Mesenchymal stem cell (in vitro differentiated cells and primary cell): Measurements from ENCODE around the gene BCL6.
A peak's percentile ranks its signal among the peaks of the same experiment; 100 is the strongest.

Source experiments
- DNase-seq: peaks from one replicate; pipeline ENCODE4 v3.0.0-alpha.2; 2013
- H2AFZ ChIP-seq: one replicate; pipeline ENCODE4 v1.6.1; 2013; ENCODE audit warnings: low read depth, mild to moderate bottlenecking, control low read depth, inconsistent platforms, low read length, moderate library complexity
- H2AK5ac ChIP-seq: 2 replicates; pipeline ENCODE4 v1.6.1; 2013; ENCODE audit warnings: low read length, moderate library complexity, mild to moderate bottlenecking, inconsistent platforms; ENCODE audit not compliant: severe bottlenecking
- H2BK120ac ChIP-seq: one replicate; pipeline ENCODE4 v1.6.1; 2013; ENCODE audit warnings: low read depth, mild to moderate bottlenecking, inconsistent platforms, low read length, moderate library complexity
- H2BK12ac ChIP-seq, 2 experiments: one replicate each; pipeline ENCODE4 v1.6.1; 2013; ENCODE audit warnings: inconsistent platforms in 2 of 2, low read length in 2 of 2, mild to moderate bottlenecking in 2 of 2, moderate library complexity in 2 of 2, control low read depth in 1 of 2
- H2BK15ac ChIP-seq: one replicate; pipeline ENCODE4 v1.6.1; 2013; ENCODE audit warnings: mild to moderate bottlenecking, low read depth, inconsistent platforms; ENCODE audit not compliant: poor library complexity, severe bottlenecking
- H2BK5ac ChIP-seq: 2 replicates; pipeline ENCODE4 v1.6.1; 2013; ENCODE audit warnings: low read depth, mild to moderate bottlenecking, low read length, control low read depth, inconsistent platforms; ENCODE audit not compliant: poor library complexity, severe bottlenecking
- H3K14ac ChIP-seq, 2 experiments: one replicate each; pipeline ENCODE4 v1.6.1; 2013; ENCODE audit warnings: inconsistent platforms in 2 of 2, low read length in 2 of 2, control low read depth in 1 of 2, mild to moderate bottlenecking in 1 of 2, moderate library complexity in 1 of 2
- H3K18ac ChIP-seq, 2 experiments: one replicate each; pipeline ENCODE4 v1.6.1; 2013; ENCODE audit warnings: inconsistent platforms in 2 of 2, low read length in 2 of 2, control low read depth in 1 of 2, low read depth in 1 of 2, mild to moderate bottlenecking in 1 of 2
- H3K23ac ChIP-seq, 2 experiments: one replicate each; pipeline ENCODE4 v1.6.1; 2013; ENCODE audit warnings: inconsistent platforms in 2 of 2, low read length in 2 of 2, mild to moderate bottlenecking in 2 of 2, moderate library complexity in 2 of 2, control low read depth in 1 of 2
- H3K27ac ChIP-seq: 2 replicates; pipeline ENCODE4 v1.5.1; 2013; ENCODE audit warnings: mild to moderate bottlenecking, moderate library complexity, low read length, control low read depth, inconsistent platforms; ENCODE audit not compliant: poor library complexity, severe bottlenecking
- H3K27me3 ChIP-seq, 2 experiments: 2 replicates each; pipeline versions ENCODE4 v1.6.1 to v1.7.0; 2013; ENCODE audit warnings: low read length in 2 of 2, mild to moderate bottlenecking in 2 of 2, moderate library complexity in 2 of 2, control low read depth in 1 of 2, inconsistent platforms in 1 of 2; ENCODE audit not compliant: control insufficient read depth in 1 of 2, insufficient read depth in 1 of 2
- H3K36me3 ChIP-seq, 2 experiments: 2 replicates each; pipeline versions ENCODE4 v1.6.1 to v1.7.0; 2013; ENCODE audit warnings: low read length in 2 of 2, control low read depth in 1 of 2, inconsistent platforms in 1 of 2, low read depth in 1 of 2, mild to moderate bottlenecking in 1 of 2; ENCODE audit not compliant: insufficient read depth in 2 of 2, control insufficient read depth in 1 of 2
- H3K4ac ChIP-seq, 2 experiments: one replicate each; pipeline ENCODE4 v1.6.1; 2013; ENCODE audit warnings: inconsistent platforms in 2 of 2, low read length in 2 of 2, mild to moderate bottlenecking in 2 of 2, moderate library complexity in 2 of 2, control low read depth in 1 of 2, low read depth in 1 of 2
- H3K4me1 ChIP-seq: 2 replicates; pipeline ENCODE4 v1.6.1; 2013; ENCODE audit warnings: low read depth, low read length, control low read depth; ENCODE audit not compliant: control insufficient read depth, insufficient read depth
- H3K4me2 ChIP-seq: 2 replicates; pipeline ENCODE4 v1.6.1; 2013; ENCODE audit warnings: low read length, mild to moderate bottlenecking, inconsistent platforms; ENCODE audit not compliant: poor library complexity, severe bottlenecking
- H3K4me3 ChIP-seq, 2 experiments: 2 replicates each; pipeline versions ENCODE4 v1.5.1 to v1.7.0; 2013; ENCODE audit warnings: low read length in 2 of 2, mild to moderate bottlenecking in 2 of 2, control low read depth in 1 of 2, low read depth in 1 of 2; ENCODE audit not compliant: insufficient read depth in 1 of 2
- H3K79me1 ChIP-seq: replicated peaks from 2 replicates; pipeline ENCODE4 v1.6.1; 2013; ENCODE audit warnings: mild to moderate bottlenecking, control low read depth, low read length, inconsistent platforms; ENCODE audit not compliant: poor library complexity, severe bottlenecking
- H3K9ac ChIP-seq: 2 replicates; pipeline ENCODE4 v1.7.0; 2013; ENCODE audit warnings: mild to moderate bottlenecking, low read length, moderate library complexity
- H3K9me3 ChIP-seq: 2 replicates; pipeline ENCODE4 v1.7.0; 2013; ENCODE audit warnings: mild to moderate bottlenecking, low read length; ENCODE audit not compliant: control insufficient read depth
- H4K8ac ChIP-seq: one replicate; pipeline ENCODE4 v1.6.1; 2013; ENCODE audit warnings: inconsistent platforms, mild to moderate bottlenecking, low read length, moderate library complexity
- H4K91ac ChIP-seq: one replicate; pipeline ENCODE4 v1.6.1; 2013; ENCODE audit warnings: mild to moderate bottlenecking, low read length, inconsistent platforms
- WGBS: methylation state at CpG from one replicate; pipeline ENCODE4 v1.1.7; 2013; ENCODE audit warnings: mixed read lengths; 5-methylcytosine and 5-hydroxymethylcytosine counted together

Gene BCL6

DNA sequence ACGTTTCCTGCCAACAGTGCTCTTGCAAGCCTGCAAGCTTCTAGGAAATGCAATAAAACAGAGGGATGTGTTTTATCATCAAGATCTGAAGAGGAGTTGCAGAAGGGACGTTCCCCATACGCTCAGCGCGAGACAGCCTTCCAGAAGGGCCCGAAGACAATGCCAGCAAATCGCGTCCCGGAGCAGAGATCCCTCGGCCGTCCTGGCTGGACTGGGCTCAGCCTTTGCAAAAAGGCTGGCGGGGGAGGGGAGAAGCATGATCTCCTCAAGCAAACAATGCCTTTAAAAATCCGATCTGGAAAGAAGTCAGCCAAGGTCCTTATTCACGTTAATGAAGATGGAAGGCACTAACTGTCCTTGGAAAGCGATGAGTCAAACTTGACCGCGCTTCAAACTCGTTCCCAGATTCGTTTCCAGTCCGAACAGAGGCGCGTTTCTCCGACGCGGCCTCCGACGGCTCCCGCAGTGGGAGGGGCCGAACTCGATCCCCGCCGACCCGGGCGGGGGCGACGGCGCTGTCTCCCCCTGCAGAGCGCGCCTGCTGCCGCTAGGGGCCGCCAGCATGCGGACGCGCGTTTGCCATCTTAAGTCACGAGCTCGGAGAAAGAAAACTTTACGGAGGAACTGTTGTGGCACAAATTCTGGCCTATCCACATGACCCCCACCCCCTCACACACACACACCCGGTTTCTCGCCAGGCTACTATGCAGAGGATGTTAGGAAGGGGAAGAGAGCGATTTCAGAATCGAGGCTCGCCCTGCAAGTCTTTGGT, 5.5 kb downstream of the BCL6 start:
- Histone ChIP-seq H2BK15ac (peak overlapping the region; percentile 70), H2AFZ (no peak overlapping the region), H3K23ac (no peak overlapping the region), H3K18ac (peak overlapping the region; percentile 90 to 92), H3K27ac (peak overlapping the region; percentile 89), H4K91ac (peak overlapping the region; percentile 88), H3K27me3 (no peaks in the 10 kb centered on the region), H2AK5ac (peak overlapping the region; percentile 63), H3K36me3 (peaks cover 0 to 1% of the 10 kb centered on the region in 2 experiments), H2BK5ac (no peak overlapping the region), H3K9ac (peak overlapping the region; percentile 100), H3K14ac (no peak overlapping the region), H3K79me1 (peaks cover 12% of the 10 kb centered on the region), H3K4me2 (peak overlapping the region; percentile 87), H3K4me3 (peak overlapping the region; percentile 42 to 86), H2BK12ac (peak overlapping the region; percentile 72 to 84), H3K4me1 (peaks cover 22% of the 10 kb centered on the region), H2BK120ac (peak overlapping the region; percentile 50), H3K4ac (peak overlapping the region; percentile 18 to 83), H3K9me3 (no peaks in the 10 kb centered on the region), H4K8ac (peak overlapping the region; percentile 96)
- DNase-seq: peak; percentile 95
- WGBS: 3% methylated on average over 50 of the region's 53 CpGs

DNA sequence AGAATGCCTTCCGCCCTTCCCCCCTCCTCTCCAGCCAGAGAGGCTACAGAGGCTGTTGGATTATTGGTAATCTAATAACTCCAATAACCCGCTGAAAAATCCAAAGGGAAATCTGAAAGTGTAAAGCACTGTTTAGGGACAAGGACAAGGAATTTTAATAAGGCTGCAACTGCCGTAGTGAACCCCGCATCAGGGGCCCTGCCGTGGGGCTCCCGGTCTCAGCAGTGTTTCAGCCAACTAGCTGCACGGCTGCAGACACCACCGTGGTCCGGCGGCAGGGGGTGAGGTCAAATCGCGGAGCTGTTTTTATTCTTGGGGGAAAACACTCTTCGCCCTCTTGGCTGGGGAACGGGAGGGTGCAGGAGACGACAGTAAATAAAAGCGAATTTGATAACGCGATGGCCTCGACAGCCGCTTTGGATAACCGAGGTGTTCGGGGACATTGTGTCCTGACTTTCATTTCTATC, 6.1 kb downstream of the BCL6 start:
- Histone ChIP-seq H3K9me3 (no peaks in the 10 kb centered on the region), H3K4me3 (peak overlapping the region; percentile 43 to 86), H3K27me3 (no peaks in the 10 kb centered on the region), H2BK5ac (no peak overlapping the region), H3K4ac (peak overlapping the region in 1 of 2 experiments; percentile 42), H2BK12ac (peak overlapping the region; percentile 68 to 93), H4K91ac (no peak overlapping the region), H3K9ac (peak overlapping the region; percentile 100), H3K4me1 (peaks cover 22% of the 10 kb centered on the region), H3K4me2 (peak overlapping the region; percentile 87), H3K79me1 (peaks cover 15% of the 10 kb centered on the region), H3K36me3 (peaks cover 0 to 7% of the 10 kb centered on the region in 2 experiments), H2AFZ (no peak overlapping the region), H2AK5ac (no peak overlapping the region), H2BK15ac (no peak overlapping the region), H4K8ac (no peak overlapping the region), H2BK120ac (peak overlapping the region; percentile 71), H3K18ac (peak overlapping the region; percentile 85 to 90), H3K23ac (no peak overlapping the region), H3K27ac (peak overlapping the region; percentile 84), H3K14ac (no peak overlapping the region)
- WGBS: 2% methylated on average over 21 of the region's 22 CpGs
- no peak for DNase-seq

DNA sequence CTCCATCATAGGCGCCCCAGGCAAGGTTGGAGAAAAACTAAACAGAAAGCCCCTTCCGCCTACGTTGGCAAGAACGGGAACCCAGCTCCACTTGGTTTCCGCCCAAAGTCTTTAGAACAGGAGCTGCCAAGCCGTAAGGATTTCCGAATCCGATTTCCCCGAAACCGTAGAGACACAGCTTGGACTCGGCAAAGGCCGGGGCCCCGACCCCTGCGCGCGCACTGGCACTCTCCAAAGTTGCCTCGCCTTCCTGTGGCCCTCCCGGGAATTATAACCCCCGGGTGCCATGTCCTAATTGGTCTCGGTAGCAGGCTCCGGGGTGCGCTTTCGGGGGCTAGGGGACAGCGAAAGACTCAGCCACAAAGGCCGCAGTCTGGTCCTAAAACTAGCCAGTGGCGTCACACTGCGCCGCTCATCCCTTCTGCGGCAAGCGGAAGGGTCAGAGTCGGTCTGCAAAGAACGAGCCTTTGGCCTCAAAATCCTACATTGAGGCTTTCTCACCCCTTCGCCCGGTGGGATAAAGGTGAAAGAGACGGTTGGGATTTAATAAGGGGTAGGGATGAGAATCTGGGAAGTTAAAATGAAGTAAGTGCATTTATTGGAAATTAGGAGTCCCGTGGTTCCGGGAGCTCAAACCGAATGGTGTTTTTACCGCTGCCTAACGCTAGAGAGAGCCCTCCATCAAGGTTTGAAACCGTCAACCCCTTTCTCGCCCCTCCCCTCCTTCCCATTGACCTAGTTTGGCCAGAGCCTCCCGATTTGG, 6.8 kb downstream of the BCL6 start:
- peak overlapping the region; percentile 93 for H4K8ac ChIP-seq
- H3K23ac ChIP-seq: peak overlapping the region in 1 of 2 experiments; percentile 57
- H2BK120ac ChIP-seq: peak overlapping the region; percentile 29
- no peak overlapping the region for H2AK5ac ChIP-seq
- peak overlapping the region; percentile 91 for H4K91ac ChIP-seq
- no peak overlapping the region for H2BK15ac ChIP-seq
- H3K27me3 ChIP-seq: no peaks in the 10 kb centered on the region
- peak overlapping the region in 1 of 2 experiments; percentile 9 for H3K14ac ChIP-seq
- peak overlapping the region; percentile 82 for H3K27ac ChIP-seq
- H3K4me1 ChIP-seq: peaks cover 22% of the 10 kb centered on the region
- H3K4me3 ChIP-seq: peak overlapping the region; percentile 41 to 86
- H2AFZ ChIP-seq: peak overlapping the region; percentile 6
- H3K4ac ChIP-seq: peak overlapping the region; percentile 58 to 89
- H3K79me1 ChIP-seq: peaks cover 15% of the 10 kb centered on the region
- peak overlapping the region; percentile 27 to 67 for H2BK12ac ChIP-seq
- H3K4me2 ChIP-seq: peak overlapping the region; percentile 87
- DNase-seq: peak; percentile 95
- 2% methylated on average over 42 of the region's 43 CpGs for WGBS
- peak overlapping the region; percentile 100 for H3K9ac ChIP-seq
- peak overlapping the region; percentile 94 for H2BK5ac ChIP-seq
- H3K9me3 ChIP-seq: no peaks in the 10 kb centered on the region
- peak overlapping the region; percentile 47 to 72 for H3K18ac ChIP-seq
- peaks cover under 1 to 13% of the 10 kb centered on the region in 2 experiments for H3K36me3 ChIP-seq

DNA sequence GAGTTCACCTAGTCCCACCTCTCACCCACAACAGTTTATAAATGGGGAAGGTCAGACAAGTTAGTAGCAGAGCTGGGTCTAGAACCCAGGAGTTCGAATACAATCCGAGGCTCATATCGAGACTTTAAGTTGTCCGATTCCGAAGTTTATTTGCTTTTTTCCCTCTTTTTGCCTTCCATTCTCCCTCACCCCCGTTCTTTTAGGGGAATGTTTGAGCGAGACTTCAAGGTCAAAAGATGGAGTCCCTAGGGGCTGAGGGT, 7.3 kb downstream of the BCL6 start:
- Histone ChIP-seq H3K9ac (peak overlapping the region; percentile 100), H3K4me2 (peak overlapping the region; percentile 87), H3K4me1 (peaks cover 22% of the 10 kb centered on the region), H4K91ac (peak overlapping the region; percentile 91), H3K27me3 (no peaks in the 10 kb centered on the region), H2AK5ac (no peak overlapping the region), H3K79me1 (peaks cover 18% of the 10 kb centered on the region), H3K4ac (peak overlapping the region; percentile 58 to 89), H2BK12ac (peak overlapping the region in 1 of 2 experiments; percentile 33), H4K8ac (peak overlapping the region; percentile 93), H3K4me3 (peak overlapping the region; percentile 64 to 86), H2BK5ac (peak overlapping the region; percentile 94), H3K27ac (peak overlapping the region; percentile 82), H3K9me3 (no peaks in the 10 kb centered on the region), H3K14ac (peak overlapping the region in 1 of 2 experiments; percentile 57), H3K36me3 (peaks cover 5 to 18% of the 10 kb centered on the region in 2 experiments), H3K23ac (no peak overlapping the region), H2BK120ac (peak overlapping the region; percentile 29), H3K18ac (peak overlapping the region; percentile 47 to 74), H2BK15ac (no peak overlapping the region), H2AFZ (no peak overlapping the region)
- no peak for DNase-seq
- 0% methylated on average over 6 of the region's 7 CpGs for WGBS
